GM12878 (cell line): ENCODE results near the gene SGSH.

Source experiments
- CHD2 ChIP-seq: IDR thresholded peaks from 2 replicates; pipeline ENCODE4 v1.6.1; 2011; ENCODE audit warnings: low read depth, low read length, improper control_type of control experiment, borderline replicate concordance
- CTCF ChIP-seq, 3 experiments: IDR thresholded peaks in 2 of 3; conservative IDR thresholded peaks in 1 of 3; 2 replicates each; pipeline ENCODE4 v1.5.1; 2011; ENCODE audit warnings: low read depth in 3 of 3, low read length in 3 of 3, mild to moderate bottlenecking in 3 of 3, control low read depth in 2 of 3, moderate library complexity in 2 of 3, inconsistent platforms in 1 of 3, mixed read lengths in 1 of 3; ENCODE audit not compliant: control insufficient read depth in 2 of 3, insufficient read depth in 1 of 3; ENCODE audit errors: extremely low read depth in 1 of 3
- E2F4 ChIP-seq: IDR thresholded peaks from 2 replicates; pipeline ENCODE4 v1.6.1; 2012; ENCODE audit warnings: low read depth, low read length, improper control_type of control experiment
- MAX ChIP-seq: IDR thresholded peaks from 2 replicates; pipeline ENCODE4 v1.6.1; 2012; ENCODE audit warnings: low read depth, low read length, improper control_type of control experiment
- NFYB ChIP-seq: IDR thresholded peaks from 2 replicates; pipeline ENCODE4 v1.6.1; 2011; ENCODE audit warnings: low read depth, mild to moderate bottlenecking, low read length, improper control_type of control experiment, moderate library complexity; ENCODE audit not compliant: insufficient read depth
- NKRF ChIP-seq: fragments of 450-650 bp; conservative IDR thresholded peaks from 2 replicates; pipeline ENCODE4 v1.6.1; 2017; ENCODE audit warnings: mild to moderate bottlenecking, moderate library complexity
- NR2C2 ChIP-seq: IDR thresholded peaks from 2 replicates; pipeline ENCODE4 v1.6.1; 2011; ENCODE audit warnings: borderline replicate concordance, low read depth; ENCODE audit not compliant: control insufficient read depth, insufficient read length
- POLR2A ChIP-seq: IDR thresholded peaks from 2 replicates; pipeline ENCODE4 v1.6.1; 2011; ENCODE audit warnings: low read depth, mild to moderate bottlenecking, low read length
- SPI1 ChIP-seq: IDR thresholded peaks from 2 replicates; pipeline ENCODE4 v1.6.1; 2011; ENCODE audit warnings: low read depth, mild to moderate bottlenecking, low read length, moderate library complexity, borderline replicate concordance; ENCODE audit not compliant: insufficient read depth
- USF1 ChIP-seq: IDR thresholded peaks from 2 replicates; pipeline ENCODE4 v1.6.1; 2011; ENCODE audit warnings: borderline replicate concordance, low read depth, mild to moderate bottlenecking, moderate library complexity, mixed read lengths, low read length; ENCODE audit not compliant: insufficient read depth; ENCODE audit errors: extremely low read length

GRCh38 chr17:80196652-80197051 is 23.5 kb downstream of the SGSH start:
- TF ChIP-seq NR2C2 = no peak
- no peak for TF ChIP-seq NKRF
- no peak for TF ChIP-seq USF1
- TF ChIP-seq MAX = no peak
- no peak for TF ChIP-seq NFYB
- no peak for TF ChIP-seq CTCF (IDR thresholded peaks at IDR 0.05 in 2 of 3, conservative IDR thresholded peaks at IDR 0.05 in 1 of 3; ENCODE audit: control insufficient read depth in 2 of 3, extremely low read depth in 1 of 3, insufficient read depth in 1 of 3, low read depth in 3 of 3, low read length in 3 of 3)
- no peak for TF ChIP-seq POLR2A
- no peak for TF ChIP-seq E2F4
- TF ChIP-seq CHD2 = no peak
- no peak for TF ChIP-seq SPI1
